Fibroblast of villous mesenchyme (primary cell): ENCODE data around the gene RSRC1. TPM values are rescaled to one million over a fixed set of nuclear protein-coding genes. Genes with fewer than 3 reads are reported as not detected.

Experiments
- DNase-seq: peaks from one replicate; pipeline ENCODE4 v3.0.0-alpha.2; 2010; ENCODE audit warnings: low read depth
- H3K4me3 ChIP-seq: 2 replicates; pipeline ENCODE4 v1.5.1; 2011; ENCODE audit warnings: low read depth, mild to moderate bottlenecking, low read length
- CTCF ChIP-seq: IDR thresholded peaks from 2 replicates; pipeline ENCODE4 v1.5.1; 2012; ENCODE audit warnings: low read depth, mild to moderate bottlenecking, low read length; ENCODE audit not compliant: insufficient read depth
- total RNA-seq: library from RNA; depleted of rRNA; stranded (reverse); fragments of >200 nt; gene quantifications from 2 replicates; pipeline ENCODE4 v1.2.3, GENCODE V29; 2012

The RSRC1 gene
- total RNA-seq, 1 donor: 43.6 TPM

GRCh38 chr3:158247288-158247687 lies 137.4 kb downstream of the RSRC1 start:
- H3K4me3 ChIP-seq: no peak overlapping the region
- TF ChIP-seq CTCF: no peak
- DNase-seq: no peak

- H3K4me3 ChIP-seq: no peak overlapping the region
- no peak for TF ChIP-seq CTCF
- DNase-seq: no peak
Observed at GRCh38 chr3:158248261-158248660, 138.4 kb downstream of the RSRC1 start.

GRCh38 chr3:158249183-158249582 lies 139.3 kb downstream of the RSRC1 start:
- no peak for TF ChIP-seq CTCF
- no peak overlapping the region for H3K4me3 ChIP-seq
- DNase-seq: no peak

GRCh38 chr3:158258619-158259018 lies 148.7 kb downstream of the RSRC1 start:
- TF ChIP-seq CTCF: no peak
- H3K4me3 ChIP-seq: no peak overlapping the region
- no peak for DNase-seq

GRCh38 chr3:158260392-158260791 lies 150.5 kb downstream of the RSRC1 start:
- no peak for TF ChIP-seq CTCF

GRCh38 chr3:158261371-158261991 lies 151.6 kb downstream of the RSRC1 start:
- TF ChIP-seq CTCF: no peak
- DNase-seq: no peak
- H3K4me3 ChIP-seq: no peak overlapping the region

More at GRCh38 chr3:158260392-158260791, 150.5 kb downstream of the RSRC1 start:
- no peak overlapping the region for H3K4me3 ChIP-seq
- DNase-seq: no peak

- no peak overlapping the region for H3K4me3 ChIP-seq
- no peak for TF ChIP-seq CTCF
- no peak for DNase-seq
Observed at GRCh38 chr3:158264894-158265293, 155.0 kb downstream of the RSRC1 start.
